HUES48 (cell line): ENCODE results near the gene POMT2.
"Not testable (repeated sequence)": the region's sequence is repeated elsewhere in the genome, so short reads cannot be mapped to it uniquely, and the experiment has no call there.

Experiments used
- H3K27ac ChIP-seq: one replicate; pipeline ENCODE4 v1.7.0; 2013; ENCODE audit warnings: low read depth, low read length, inconsistent platforms
- H3K27me3 ChIP-seq: 2 replicates; pipeline ENCODE4 v1.6.1; 2013; ENCODE audit warnings: mild to moderate bottlenecking, low read length; ENCODE audit not compliant: control insufficient read depth, insufficient read depth
- H3K36me3 ChIP-seq: 2 replicates; pipeline ENCODE4 v1.6.1; 2013; ENCODE audit warnings: low read length; ENCODE audit not compliant: control insufficient read depth, insufficient read depth
- H3K4me1 ChIP-seq: 2 replicates; pipeline ENCODE4 v1.6.1; 2013; ENCODE audit warnings: mild to moderate bottlenecking, low read length; ENCODE audit not compliant: control insufficient read depth, insufficient read depth
- H3K4me3 ChIP-seq: 2 replicates; pipeline ENCODE4 v1.5.1; 2013; ENCODE audit warnings: mild to moderate bottlenecking, low read depth, low read length
- H3K9ac ChIP-seq: 2 replicates; pipeline ENCODE4 v1.6.1; 2013; ENCODE audit warnings: mild to moderate bottlenecking, low read depth, low read length, moderate library complexity
- H3K9me3 ChIP-seq: 2 replicates; pipeline ENCODE4 v1.6.1; 2013; ENCODE audit warnings: low read length; ENCODE audit not compliant: control insufficient read depth, insufficient read depth

Gene POMT2

GRCh38 chr14:77324816-77325745 is 4.4 kb upstream of the POMT2 start:
- Histone ChIP-seq H3K27me3 (no peaks in the 10 kb centered on the region), H3K36me3 (no peaks in the 10 kb centered on the region), H3K9ac (no peak overlapping the region), H3K4me1 (peaks cover 8% of the 10 kb centered on the region), H3K9me3 (no peaks in the 10 kb centered on the region), H3K27ac (no peak overlapping the region), H3K4me3 (no peak overlapping the region)

- Histone ChIP-seq H3K9me3 (no peaks in the 10 kb centered on the region), H3K4me1 (peaks cover 12% of the 10 kb centered on the region), H3K27ac (no peak overlapping the region), H3K4me3 (no peak overlapping the region), H3K9ac (no peak overlapping the region), H3K27me3 (no peaks in the 10 kb centered on the region), H3K36me3 (no peaks in the 10 kb centered on the region)
Measured at GRCh38 chr14:77324289-77324688, 3.6 kb upstream of the POMT2 start.

- Histone ChIP-seq H3K27ac (no peak overlapping the region), H3K36me3 (no peaks in the 10 kb centered on the region), H3K9ac (no peak overlapping the region), H3K9me3 (no peaks in the 10 kb centered on the region), H3K4me3 (no peak overlapping the region), H3K27me3 (no peaks in the 10 kb centered on the region), H3K4me1 (peaks cover 14% of the 10 kb centered on the region)
Measured at GRCh38 chr14:77323571-77323970, 2.9 kb upstream of the POMT2 start.

- Histone ChIP-seq H3K9me3 (no peaks in the 10 kb centered on the region), H3K4me1 (peaks cover 14% of the 10 kb centered on the region), H3K36me3 (no peaks in the 10 kb centered on the region), H3K9ac (no peak overlapping the region), H3K27ac (no peak overlapping the region), H3K27me3 (no peaks in the 10 kb centered on the region), H3K4me3 (no peak overlapping the region)
Measured at GRCh38 chr14:77322951-77323350, 2.3 kb upstream of the POMT2 start.

- H3K27me3 ChIP-seq, result no peaks in the 10 kb centered on the region
- H3K9me3 ChIP-seq, result no peaks in the 10 kb centered on the region
- no peaks in the 10 kb centered on the region for H3K36me3 ChIP-seq
- no peak overlapping the region for H3K27ac ChIP-seq
- H3K4me3 ChIP-seq, result peak overlapping the region; percentile 98
- H3K4me1 ChIP-seq, result peaks cover 14% of the 10 kb centered on the region
- H3K9ac ChIP-seq, result no peak overlapping the region
Measured at GRCh38 chr14:77322250-77322902, 1.7 kb upstream of the POMT2 start.

- no peak overlapping the region for H3K9ac ChIP-seq
- H3K4me3 ChIP-seq, result peak overlapping the region; percentile 98
- H3K27me3 ChIP-seq, result no peaks in the 10 kb centered on the region
- H3K36me3 ChIP-seq, result no peaks in the 10 kb centered on the region
- peaks cover 26% of the 10 kb centered on the region for H3K4me1 ChIP-seq
- H3K27ac ChIP-seq, result peak overlapping the region; percentile 9
- no peaks in the 10 kb centered on the region for H3K9me3 ChIP-seq
Measured at GRCh38 chr14:77319422-77319821, 1.3 kb downstream of the POMT2 start.

- peaks cover 32% of the 10 kb centered on the region for H3K4me1 ChIP-seq
- not testable (repeated sequence) for H3K27ac ChIP-seq, H3K4me3 ChIP-seq, H3K9me3 ChIP-seq, H3K36me3 ChIP-seq, H3K27me3 ChIP-seq, H3K9ac ChIP-seq
Measured at GRCh38 chr14:77318756-77319155, 1.9 kb downstream of the POMT2 start.

- Histone ChIP-seq H3K9ac (no peak overlapping the region), H3K27me3 (no peaks in the 10 kb centered on the region), H3K27ac (no peak overlapping the region), H3K36me3 (no peaks in the 10 kb centered on the region), H3K4me3 (no peak overlapping the region), H3K9me3 (no peaks in the 10 kb centered on the region), H3K4me1 (peaks cover 36% of the 10 kb centered on the region)
Measured at GRCh38 chr14:77318006-77318553, 2.6 kb downstream of the POMT2 start.

GRCh38 chr14:77316872-77317301 is 3.8 kb downstream of the POMT2 start:
- Histone ChIP-seq H3K36me3 (no peaks in the 10 kb centered on the region), H3K4me3 (no peak overlapping the region), H3K27ac (no peak overlapping the region), H3K9ac (no peak overlapping the region), H3K9me3 (no peaks in the 10 kb centered on the region), H3K27me3 (no peaks in the 10 kb centered on the region), H3K4me1 (peaks cover 37% of the 10 kb centered on the region)

GRCh38 chr14:77316195-77316505 is 4.5 kb downstream of the POMT2 start:
- Histone ChIP-seq H3K27ac (no peak overlapping the region), H3K9ac (no peak overlapping the region), H3K4me3 (no peak overlapping the region), H3K4me1 (peaks cover 37% of the 10 kb centered on the region), H3K9me3 (no peaks in the 10 kb centered on the region), H3K27me3 (no peaks in the 10 kb centered on the region), H3K36me3 (no peaks in the 10 kb centered on the region)
